Stomach (tissue), 4 donors: ENCODE results near the gene POMT1.

Source experiments
- EP300 ChIP-seq: sonication (generic); formaldehyde crosslinking; IDR thresholded peaks from one replicate; pipeline ENCODE4 v1.6.1; 2017; ENCODE audit warnings: antibody characterized with exemption
- POLR2A ChIP-seq, 4 donors: fragments of 450-650 bp; IDR thresholded peaks; one replicate each; pipeline ENCODE4 v1.6.1; 2016; ENCODE audit warnings: antibody characterized with exemption in 4 of 4, control low read depth in 2 of 4, mild to moderate bottlenecking in 1 of 4, moderate library complexity in 1 of 4
- POLR2AphosphoS5 ChIP-seq, 3 donors: sonication (generic); formaldehyde crosslinking; IDR thresholded peaks; one replicate each; pipeline ENCODE4 v1.6.1; 2016; ENCODE audit warnings: antibody characterized with exemption in 3 of 3
- TF ChIP-seq, protein P1 (sequence below), 7 experiments: fragments of 450-650 bp in 4 of 7; fragments of 200-600 bp in 3 of 7; sonication (generic) in 3 of 7; IDR thresholded peaks; one replicate each; pipeline ENCODE4 v1.5.1; 2016 to 2019; ENCODE audit warnings: antibody characterized with exemption in 7 of 7, control low read depth in 2 of 7, mild to moderate bottlenecking in 1 of 7

DNA sequence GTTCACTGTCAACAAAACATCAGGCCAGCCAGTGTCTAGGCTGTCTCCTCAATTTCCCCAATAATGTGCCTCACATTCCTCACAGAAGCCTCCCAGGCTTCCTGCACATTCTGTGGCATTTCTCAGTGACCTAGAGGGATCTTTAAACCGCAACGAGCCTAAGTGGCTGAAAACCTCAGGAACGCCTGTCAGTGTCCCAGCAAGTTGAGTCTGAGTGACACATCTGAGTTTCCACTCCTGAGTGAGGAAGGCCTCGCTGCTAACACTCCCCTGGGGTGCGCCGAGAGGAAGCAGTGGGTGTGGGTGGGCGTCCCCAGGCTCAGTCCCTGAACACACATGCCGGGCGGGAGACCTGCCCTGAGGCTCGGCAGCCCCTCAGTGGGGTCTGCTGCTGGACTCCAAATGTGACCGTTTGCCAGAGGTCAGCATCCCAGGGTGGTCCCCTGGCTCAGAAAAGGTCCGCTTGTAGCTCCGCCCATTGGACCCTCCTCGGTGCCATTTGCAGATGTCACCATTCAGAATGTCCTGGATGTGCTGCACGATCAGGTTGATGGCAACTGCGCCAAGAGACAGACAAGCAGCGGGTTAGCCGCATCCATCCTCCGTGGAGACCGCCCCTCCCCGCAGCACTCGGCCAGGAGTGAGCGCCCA, 22.1 kb downstream of the POMT1 start:
- TF ChIP-seq, protein P1, sequence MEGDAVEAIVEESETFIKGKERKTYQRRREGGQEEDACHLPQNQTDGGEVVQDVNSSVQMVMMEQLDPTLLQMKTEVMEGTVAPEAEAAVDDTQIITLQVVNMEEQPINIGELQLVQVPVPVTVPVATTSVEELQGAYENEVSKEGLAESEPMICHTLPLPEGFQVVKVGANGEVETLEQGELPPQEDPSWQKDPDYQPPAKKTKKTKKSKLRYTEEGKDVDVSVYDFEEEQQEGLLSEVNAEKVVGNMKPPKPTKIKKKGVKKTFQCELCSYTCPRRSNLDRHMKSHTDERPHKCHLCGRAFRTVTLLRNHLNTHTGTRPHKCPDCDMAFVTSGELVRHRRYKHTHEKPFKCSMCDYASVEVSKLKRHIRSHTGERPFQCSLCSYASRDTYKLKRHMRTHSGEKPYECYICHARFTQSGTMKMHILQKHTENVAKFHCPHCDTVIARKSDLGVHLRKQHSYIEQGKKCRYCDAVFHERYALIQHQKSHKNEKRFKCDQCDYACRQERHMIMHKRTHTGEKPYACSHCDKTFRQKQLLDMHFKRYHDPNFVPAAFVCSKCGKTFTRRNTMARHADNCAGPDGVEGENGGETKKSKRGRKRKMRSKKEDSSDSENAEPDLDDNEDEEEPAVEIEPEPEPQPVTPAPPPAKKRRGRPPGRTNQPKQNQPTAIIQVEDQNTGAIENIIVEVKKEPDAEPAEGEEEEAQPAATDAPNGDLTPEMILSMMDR (IDR thresholded peaks at IDR 0.05), result no peak
- TF ChIP-seq POLR2A (IDR thresholded peaks at IDR 0.05) (no peak), EP300 (no peak), POLR2AphosphoS5 (IDR thresholded peaks at IDR 0.05) (no peak)
